NCI-H187 (cell line): ENCODE data around the gene FTO.
"Not testable (repeated sequence)": the region's sequence is repeated elsewhere in the genome, so short reads cannot be mapped to it uniquely, and the experiment has no call there.

ENCODE experiments used
- DNase-seq, 2 experiments: peaks; one replicate each; lab custom pipeline; 2025; lab: John Stamatoyannopoulos, UW

FTO gene

GRCh38 chr16:53826658-53827057 lies 122.7 kb downstream of the FTO start:
- no peak for DNase-seq

- DNase-seq = no peak
Measured at GRCh38 chr16:53827741-53828140, 123.8 kb downstream of the FTO start.

GRCh38 chr16:53829186-53829747 lies 125.3 kb downstream of the FTO start:
- no peak for DNase-seq

GRCh38 chr16:53832896-53833544 lies 129.1 kb downstream of the FTO start:
- no peak for DNase-seq

- DNase-seq = no peak
Measured at GRCh38 chr16:53836142-53836541, 132.2 kb downstream of the FTO start.

- no peak for DNase-seq
Measured at GRCh38 chr16:53836680-53837079, 132.7 kb downstream of the FTO start.

GRCh38 chr16:53837426-53837825 lies 133.5 kb downstream of the FTO start:
- DNase-seq = no peak

- DNase-seq = no peak
Measured at GRCh38 chr16:53839150-53839549, 135.2 kb downstream of the FTO start.

- no peak for DNase-seq
Measured at GRCh38 chr16:53840456-53840855, 136.5 kb downstream of the FTO start.

GRCh38 chr16:53841884-53842283 lies 137.9 kb downstream of the FTO start:
- no peak for DNase-seq

GRCh38 chr16:53843084-53843483 lies 139.1 kb downstream of the FTO start:
- no peak for DNase-seq

GRCh38 chr16:53844804-53845203 lies 140.8 kb downstream of the FTO start:
- DNase-seq = no peak

GRCh38 chr16:53846549-53846948 lies 142.6 kb downstream of the FTO start:
- DNase-seq = not testable (repeated sequence)

- DNase-seq = no peak
Measured at GRCh38 chr16:53846971-53847370, 143.0 kb downstream of the FTO start.

GRCh38 chr16:53848277-53848942 lies 144.5 kb downstream of the FTO start:
- no peak for DNase-seq

- no peak for DNase-seq
Measured at GRCh38 chr16:53848950-53849349, 145.0 kb downstream of the FTO start.

- DNase-seq = no peak
Measured at GRCh38 chr16:53849585-53849984, 145.6 kb downstream of the FTO start.

- DNase-seq = no peak
Measured at GRCh38 chr16:53849994-53850393, 146.0 kb downstream of the FTO start.

GRCh38 chr16:53852678-53853077 lies 148.7 kb downstream of the FTO start:
- DNase-seq = no peak

- no peak for DNase-seq
Measured at GRCh38 chr16:53855056-53855455, 151.1 kb downstream of the FTO start.

- no peak for DNase-seq
Measured at GRCh38 chr16:53855511-53855910, 151.6 kb downstream of the FTO start.

- DNase-seq = no peak
Measured at GRCh38 chr16:53859995-53860540, 156.1 kb downstream of the FTO start.

GRCh38 chr16:53863861-53864260 lies 159.9 kb downstream of the FTO start:
- DNase-seq = no peak
